A549 treated with CORT108297 at 1 μM for 4 hours (cell line): ENCODE measurements around the gene ZFP30. TPM values are rescaled to one million over a fixed set of nuclear protein-coding genes. Genes with fewer than 3 reads are reported as not detected.

ENCODE experiments used
- total RNA-seq: library from RNA; stranded (reverse); fragments of 200-300 nt; extraction: Qiagen RNA extraction; gene quantifications from 5 replicates; pipeline ENCODE4 v1.2.3, GENCODE V29; 2022

ZFP30 gene
- total RNA-seq: 6.2 to 8.4 TPM (median 7.1 TPM) in 5 replicates

GRCh38 chr19:37655301-37655688 lies at the start of gene ZFP30:
TSS of gene ZFP30 (minus strand) at chr19:37655465. CDS start at chr19:37647822, 7,643 bp downstream.

GRCh38 chr19:37594304-37594981 lies 60.8 kb downstream of the ZFP30 start, which contains the start of the genes ZNF540 and ZNF571:
TSS of gene ZNF540 (plus strand) at chr19:37594876. CDS start at chr19:37598448, 3,572 bp downstream.
TSS of gene ZNF571 (minus strand) at chr19:37594792. CDS start at chr19:37586676, 8,116 bp downstream.

Other genes starting within 250 kb of the ZFP30 start
- gene ZNF569, start 188.0 kb downstream of the ZFP30 start, total RNA-seq: 4.6 to 5.8 TPM (median 5.1 TPM) in 5 replicates
- gene ZNF570, start 186.1 kb downstream of the ZFP30 start, total RNA-seq: 2.2 to 4.7 TPM (median 3.1 TPM) in 5 replicates
- 0.05 TPM in 2 of 5 replicates, not detected in the others for gene ZNF793, start 148.5 kb downstream of the ZFP30 start, total RNA-seq
- gene ZNF571, start 60.7 kb downstream of the ZFP30 start, total RNA-seq: 0.75 to 2.5 TPM (median 1.3 TPM) in 5 replicates
- gene ZNF540, start 60.6 kb downstream of the ZFP30 start, total RNA-seq: 0.06 to 0.17 TPM (median 0.16 TPM) in 4 of 5 replicates, not detected in the other
- 4.2 to 5.6 TPM (median 5.4 TPM) in 5 replicates for gene ZNF607, start 64.3 kb upstream of the ZFP30 start, total RNA-seq
- gene ZNF573, start 124.1 kb upstream of the ZFP30 start, total RNA-seq: 1.2 to 2.8 TPM (median 2.3 TPM) in 5 replicates